Esophagus muscularis mucosa (tissue), 4 donors: ENCODE data around the gene H6PD. TPM values are rescaled to one million over a fixed set of nuclear protein-coding genes. Genes with fewer than 3 reads are reported as not detected.

Experiments
- DNase-seq: peaks from one replicate; pipeline ENCODE4 v3.0.0-alpha.2; 2017; ENCODE audit errors: extremely low spot score
- H3K27ac ChIP-seq, 4 donors: fragments of 200-600 bp; sonication (generic); replicated peaks in 1 of 4; 1 replicate in 3 of 4; 2 replicates in 1 of 4; pipeline ENCODE4 v1.5.1; 2016 to 2019; ENCODE audit warnings: mild to moderate bottlenecking in 1 of 4
- H3K27me3 ChIP-seq, 4 donors: fragments of 200-600 bp; sonication (generic); one replicate each; pipeline versions ENCODE4 v1.5.1 to v1.6.0; 2016 to 2019
- H3K36me3 ChIP-seq, 4 donors: fragments of 200-600 bp; sonication (generic); one replicate each; pipeline ENCODE4 v1.5.1; 2016 to 2019
- H3K4me1 ChIP-seq, 4 donors: fragments of 200-600 bp; sonication (generic); one replicate each; pipeline ENCODE4 v1.5.1; 2016 to 2019
- H3K4me3 ChIP-seq, 4 donors: fragments of 200-600 bp; sonication (generic); 1 replicate in 2 of 4; 2 replicates in 2 of 4; pipeline ENCODE4 v1.5.1; 2016 to 2019; ENCODE audit warnings: mild to moderate bottlenecking in 4 of 4, moderate library complexity in 1 of 4
- H3K9me3 ChIP-seq, 4 donors: fragments of 200-600 bp; sonication (generic); 1 replicate in 3 of 4; 2 replicates in 1 of 4; pipeline ENCODE4 v1.5.1; 2016 to 2019
- CTCF ChIP-seq, 3 experiments: fragments of 200-600 bp in 2 of 3; fragments of 450-650 bp in 1 of 3; sonication (generic) in 2 of 3; IDR thresholded peaks; one replicate each; pipeline ENCODE4 v1.5.1; 2017 to 2019; ENCODE audit warnings: antibody characterized with exemption in 3 of 3, mild to moderate bottlenecking in 2 of 3, moderate library complexity in 1 of 3
- EP300 ChIP-seq: sonication (generic); formaldehyde crosslinking; IDR thresholded peaks from one replicate; pipeline ENCODE4 v1.6.1; 2017; ENCODE audit warnings: antibody characterized with exemption
- POLR2A ChIP-seq: fragments of 450-650 bp; IDR thresholded peaks from one replicate; pipeline ENCODE4 v1.6.1; 2017; ENCODE audit warnings: antibody characterized with exemption, moderate library complexity, mild to moderate bottlenecking, low read depth
- POLR2AphosphoS5 ChIP-seq, 2 donors: sonication (generic); formaldehyde crosslinking; IDR thresholded peaks; one replicate each; pipeline ENCODE4 v1.6.1; 2017; ENCODE audit warnings: antibody characterized with exemption in 2 of 2
- WGBS: methylation state at CpG from one replicate; pipeline ENCODE4 v1.1.5; 2018; 5-methylcytosine and 5-hydroxymethylcytosine counted together
- intact Hi-C: fragments of 100-400 bp; cut with DNase I; formaldehyde crosslinking; loops from one replicate; pipeline ENCODE4 v1.15.1; 2023
- total RNA-seq, 4 donors: library from RNA; depleted of rRNA; stranded (reverse); fragments of >200 nt; gene quantifications; one replicate each; pipeline versions ENCODE4 v1.1.0 to v1.2.1, GENCODE V29; 2016

The H6PD gene
- total RNA-seq, 4 donors from 2014 or later: 31.1 to 54.4 (median 38.4) TPM

GRCh38 chr1:9294910-9295636, 60.5 kb downstream of the H6PD start:
- no peak for DNase-seq
- WGBS: 28% methylated on average over 8 of the region's 10 CpGs
- Histone ChIP-seq H3K27me3 (no peaks in the 10 kb centered on the region), H3K4me1 (peaks cover 40 to 83% (median 81%) of the 10 kb centered on the region in 4 donors), H3K36me3 (peaks cover 0 to 5% (median 0%) of the 10 kb centered on the region in 4 donors), H3K27ac (peak overlapping the region; percentile 93 to 99 (median 98)), H3K4me3 (peak overlapping the region; percentile 76 to 98 (median 96)), H3K9me3 (no peaks in the 10 kb centered on the region)
- intact Hi-C loops: loop anchor here (2.0 kb wide), 1 partner anchor 82 kb away; no protein-coding TSS in a partner anchor
- TF ChIP-seq POLR2AphosphoS5 (IDR thresholded peaks at IDR 0.05) (peak in 1 of 2 donors; percentile 38), POLR2A (no peak), EP300 (no peak), CTCF (IDR thresholded peaks at IDR 0.05) (peak in 2 of 3 experiments; percentile 6 to 42)

GRCh38 chr1:9295884-9296283, 61.3 kb downstream of the H6PD start:
- H3K4me1 ChIP-seq: peaks cover 40 to 83% (median 81%) of the 10 kb centered on the region in 4 donors
- no peaks in the 10 kb centered on the region for H3K27me3 ChIP-seq
- H3K4me3 ChIP-seq: peak overlapping the region; percentile 76 to 98 (median 96)
- H3K27ac ChIP-seq: peak overlapping the region; percentile 93 to 99 (median 98)
- H3K36me3 ChIP-seq: peaks cover 0 to 5% (median 2%) of the 10 kb centered on the region in 4 donors
- no peaks in the 10 kb centered on the region for H3K9me3 ChIP-seq
- WGBS: 76% methylated on average over 9 of the region's 9 CpGs
- TF ChIP-seq EP300 (no peak), CTCF (IDR thresholded peaks at IDR 0.05) (no peak), POLR2AphosphoS5 (IDR thresholded peaks at IDR 0.05) (no peak), POLR2A (no peak)
- DNase-seq: no peak
- intact Hi-C loops: loop anchor here (2.0 kb wide), 1 partner anchor 81 kb away; no protein-coding TSS in a partner anchor

- H3K36me3 ChIP-seq: peaks cover 0 to 13% (median 2%) of the 10 kb centered on the region in 4 donors
- H3K9me3 ChIP-seq: no peaks in the 10 kb centered on the region
- no peaks in the 10 kb centered on the region for H3K27me3 ChIP-seq
- 70% methylated on average over 6 of the region's 6 CpGs for WGBS
- no peak for DNase-seq
- intact Hi-C loops: no loop called here
- peak overlapping the region in 3 of 4 donors; percentile 33 to 96 (median 34) for H3K27ac ChIP-seq
- peaks cover 38 to 83% (median 81%) of the 10 kb centered on the region in 4 donors for H3K4me1 ChIP-seq
- H3K4me3 ChIP-seq: peak overlapping the region in 1 of 4 donors; percentile 94
- TF ChIP-seq EP300: no peak
- TF ChIP-seq POLR2AphosphoS5 (IDR thresholded peaks at IDR 0.05): peak; percentile 58 to 62
- no peak for TF ChIP-seq CTCF (IDR thresholded peaks at IDR 0.05)
Measured at GRCh38 chr1:9296850-9297249, 62.3 kb downstream of the H6PD start.

GRCh38 chr1:9297831-9298230, 63.3 kb downstream of the H6PD start:
- WGBS: 78% methylated on average over 9 of the region's 9 CpGs
- TF ChIP-seq POLR2AphosphoS5 (IDR thresholded peaks at IDR 0.05): no peak
- no peak for TF ChIP-seq EP300
- TF ChIP-seq CTCF (IDR thresholded peaks at IDR 0.05): no peak
- TF ChIP-seq POLR2A: no peak
- peaks cover 40 to 87% (median 85%) of the 10 kb centered on the region in 4 donors for H3K4me1 ChIP-seq
- H3K27me3 ChIP-seq: no peaks in the 10 kb centered on the region
- DNase-seq: no peak
- peaks cover 0 to 16% (median 2%) of the 10 kb centered on the region in 4 donors for H3K36me3 ChIP-seq
- H3K4me3 ChIP-seq: no peak overlapping the region
- peak overlapping the region in 2 of 4 donors; percentile 33 to 96 for H3K27ac ChIP-seq
- intact Hi-C loops: no loop called here
- H3K9me3 ChIP-seq: no peaks in the 10 kb centered on the region
